ENCODE results near the gene FRAT1.
"Not testable (repeated sequence)": the region's sequence is repeated elsewhere in the genome, so short reads cannot be mapped to it uniquely, and the experiment has no call there.

Gene FRAT1, protein sequence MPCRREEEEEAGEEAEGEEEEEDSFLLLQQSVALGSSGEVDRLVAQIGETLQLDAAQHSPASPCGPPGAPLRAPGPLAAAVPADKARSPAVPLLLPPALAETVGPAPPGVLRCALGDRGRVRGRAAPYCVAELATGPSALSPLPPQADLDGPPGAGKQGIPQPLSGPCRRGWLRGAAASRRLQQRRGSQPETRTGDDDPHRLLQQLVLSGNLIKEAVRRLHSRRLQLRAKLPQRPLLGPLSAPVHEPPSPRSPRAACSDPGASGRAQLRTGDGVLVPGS

DNA sequence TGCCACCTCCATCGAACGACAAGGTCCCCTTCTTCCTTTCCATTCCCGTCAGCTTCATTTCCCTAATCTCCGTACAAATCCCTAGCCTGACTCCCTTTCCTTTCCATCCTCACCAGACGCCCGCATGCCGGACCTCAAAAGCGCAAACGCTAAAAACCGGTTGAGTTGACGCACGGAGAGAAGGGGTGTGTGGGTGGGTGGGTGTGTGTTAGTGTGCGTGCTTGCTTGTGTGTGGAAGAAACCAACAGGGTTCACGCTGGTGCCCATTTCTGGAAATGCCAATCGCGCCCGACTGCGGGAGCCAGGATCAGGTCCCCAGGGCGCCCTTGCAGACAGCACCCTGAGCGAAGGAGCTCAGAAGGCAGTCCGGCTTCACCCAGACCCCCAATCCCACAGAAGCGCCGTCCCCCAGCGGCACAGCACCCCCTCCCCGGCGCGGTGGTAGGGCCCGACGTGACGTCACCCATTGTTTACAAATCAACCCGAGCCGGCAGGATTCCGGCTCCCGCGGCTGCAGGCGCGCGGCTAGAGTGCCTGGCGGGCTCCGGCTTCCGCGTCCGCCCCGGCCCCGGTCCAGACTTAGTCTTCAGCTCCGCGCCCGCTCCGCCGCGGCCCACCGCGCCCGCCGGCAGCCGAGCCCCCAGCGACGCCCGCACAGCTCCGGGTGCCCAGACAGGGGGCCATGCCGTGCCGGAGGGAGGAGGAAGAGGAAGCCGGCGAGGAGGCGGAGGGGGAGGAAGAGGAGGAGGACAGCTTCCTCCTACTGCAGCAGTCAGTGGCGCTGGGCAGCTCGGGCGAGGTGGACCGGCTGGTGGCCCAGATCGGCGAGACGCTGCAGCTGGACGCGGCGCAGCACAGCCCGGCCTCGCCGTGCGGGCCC is at the start of gene FRAT1:
TSS of gene FRAT1 (plus strand) at position 500 of the 880 bp plus-strand sequence. CDS start at position 683, 183 bp downstream.
- peak; percentile 93 for DNase-seq

DNA sequence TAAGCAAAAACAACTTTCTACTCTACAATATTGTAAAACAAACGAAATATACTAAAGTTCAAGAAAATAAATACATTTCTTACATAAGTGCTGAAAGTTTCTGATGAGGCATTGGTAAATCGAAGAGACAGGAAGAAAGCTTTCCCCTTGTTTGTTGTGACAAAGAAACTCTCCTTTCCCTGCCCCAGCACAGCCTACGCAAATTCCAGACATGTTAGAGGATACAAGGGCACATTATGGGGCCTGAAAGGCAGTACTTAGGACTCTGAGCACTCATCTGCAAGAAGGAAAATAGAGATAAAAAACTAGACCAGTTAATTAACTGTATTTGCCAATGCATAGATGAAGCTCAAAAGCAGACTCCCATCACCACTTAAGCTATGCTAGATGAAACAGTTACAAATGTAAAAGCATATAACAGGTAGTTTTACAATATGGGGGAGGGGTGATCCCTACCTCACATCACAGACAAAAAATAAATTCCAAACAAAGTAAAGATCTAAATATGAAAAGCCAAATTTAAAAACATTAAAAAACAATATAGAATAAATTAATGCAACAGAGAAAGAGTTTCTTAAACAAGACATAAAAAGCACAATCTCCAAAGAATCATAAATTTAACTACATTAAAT is 48.4 kb upstream of the FRAT1 start:
- no peak for DNase-seq

DNA sequence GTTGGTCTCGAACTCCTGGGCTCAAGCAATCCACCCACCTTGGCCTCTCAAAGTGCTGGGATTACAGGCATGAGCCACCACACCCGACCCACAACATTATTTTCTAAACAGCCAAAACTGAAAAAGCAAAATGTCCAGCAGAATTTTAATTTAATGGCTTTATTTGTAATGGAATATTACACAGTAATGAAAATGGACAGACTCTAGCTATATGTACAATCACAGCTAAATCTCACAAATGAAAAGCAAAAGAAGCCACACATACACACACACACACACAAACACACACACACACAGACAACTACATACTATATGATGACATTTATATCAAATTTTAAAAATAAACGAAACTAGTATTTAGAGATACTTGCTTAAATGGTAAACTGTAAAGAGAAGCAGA is 45.4 kb upstream of the FRAT1 start:
- no peak for DNase-seq

DNA sequence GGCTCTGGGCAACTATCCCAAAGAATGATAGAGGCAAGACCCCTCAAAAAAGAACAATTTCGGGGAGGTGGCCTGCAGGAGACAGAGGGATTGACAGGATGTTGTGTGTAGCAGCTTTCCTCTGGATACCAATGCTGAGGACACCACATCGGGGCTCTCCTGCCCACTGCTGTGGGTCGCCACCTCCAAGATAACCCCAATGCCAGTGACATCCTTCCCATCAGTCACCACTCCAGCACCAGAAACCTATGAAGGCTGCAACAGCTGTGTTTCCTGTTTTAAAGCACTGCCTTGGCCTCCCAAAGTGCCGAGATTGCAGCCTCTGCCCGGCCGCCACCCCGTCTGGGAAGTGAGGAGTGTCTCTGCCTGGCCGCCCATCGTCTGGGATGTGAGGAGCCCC is 44.2 kb upstream of the FRAT1 start:
- DNase-seq, result peak; percentile 26

DNA sequence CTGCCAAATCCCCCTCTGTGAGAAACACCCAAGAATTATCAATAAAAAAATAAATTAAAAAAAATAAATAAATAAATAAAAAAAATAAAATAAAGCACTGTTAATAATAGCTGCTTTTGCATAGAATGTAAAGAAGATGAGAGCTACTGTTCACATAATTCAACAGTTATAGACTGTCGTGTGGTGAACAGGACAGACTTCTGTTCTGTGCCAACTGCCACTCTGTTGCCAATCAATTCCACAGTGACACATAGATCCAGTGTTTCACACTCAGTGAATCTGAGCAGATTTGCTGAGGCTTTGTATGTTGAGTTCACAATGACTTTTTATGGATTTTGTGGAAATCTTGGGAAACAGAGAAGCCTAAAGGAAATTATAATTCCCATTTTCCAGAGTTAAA is 41.5 kb upstream of the FRAT1 start:
- DNase-seq, result no peak

DNA sequence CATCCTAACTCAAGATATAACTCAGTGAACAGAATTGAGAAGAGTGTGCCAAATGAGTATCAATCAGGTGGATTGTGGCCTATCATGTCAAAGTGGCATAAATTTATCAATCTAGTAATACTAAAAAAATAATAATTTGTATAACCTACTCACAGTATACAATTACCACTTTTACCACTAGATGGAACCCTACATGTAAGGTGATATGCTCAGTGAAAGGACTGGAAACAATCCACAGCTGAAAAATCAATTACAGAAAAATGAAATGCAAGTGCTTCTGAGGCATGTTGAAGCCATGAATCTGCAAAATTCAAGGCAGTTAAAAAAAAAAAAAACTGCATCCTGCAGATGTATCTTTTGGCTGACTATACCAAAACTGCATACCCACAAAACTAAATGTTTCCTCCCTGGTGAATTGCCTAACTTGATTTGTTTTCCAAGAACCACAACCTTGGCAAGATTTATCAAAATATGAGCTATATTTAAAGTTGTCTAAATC is 40.5 kb upstream of the FRAT1 start:
- DNase-seq, result peak; percentile 86

DNA sequence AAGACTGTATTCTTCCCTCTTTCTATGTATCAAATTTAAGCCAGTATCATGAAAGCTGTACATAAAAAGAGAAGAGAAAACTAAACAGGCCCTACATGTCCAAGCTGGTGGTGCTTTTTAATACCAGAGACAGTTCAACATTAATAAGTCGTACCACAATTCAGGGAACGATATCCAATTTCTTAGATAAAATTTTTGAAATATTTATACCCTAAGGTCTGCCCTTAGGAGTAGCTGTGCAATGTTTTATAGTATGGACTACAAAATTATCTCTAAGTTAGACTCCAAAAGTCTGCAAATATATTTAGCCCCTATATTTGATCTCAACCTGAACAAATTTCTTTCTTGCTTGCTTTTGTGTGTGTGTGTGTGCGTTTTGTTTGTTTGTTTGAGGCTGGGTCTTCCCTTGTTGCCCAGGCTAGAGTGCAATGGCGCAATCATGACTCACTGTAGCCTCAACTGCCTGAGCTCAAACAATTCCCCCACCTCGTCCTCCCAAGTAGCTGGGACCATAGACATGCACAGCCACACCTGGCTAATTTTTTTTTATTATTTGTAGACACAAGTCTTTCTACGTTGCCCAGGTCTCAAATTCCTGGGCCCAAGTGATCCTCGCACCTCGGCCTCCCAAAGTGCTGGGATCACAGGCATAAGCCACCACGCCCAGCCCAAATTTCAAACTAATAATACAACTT is 39.8 kb upstream of the FRAT1 start:
- no peak for DNase-seq

DNA sequence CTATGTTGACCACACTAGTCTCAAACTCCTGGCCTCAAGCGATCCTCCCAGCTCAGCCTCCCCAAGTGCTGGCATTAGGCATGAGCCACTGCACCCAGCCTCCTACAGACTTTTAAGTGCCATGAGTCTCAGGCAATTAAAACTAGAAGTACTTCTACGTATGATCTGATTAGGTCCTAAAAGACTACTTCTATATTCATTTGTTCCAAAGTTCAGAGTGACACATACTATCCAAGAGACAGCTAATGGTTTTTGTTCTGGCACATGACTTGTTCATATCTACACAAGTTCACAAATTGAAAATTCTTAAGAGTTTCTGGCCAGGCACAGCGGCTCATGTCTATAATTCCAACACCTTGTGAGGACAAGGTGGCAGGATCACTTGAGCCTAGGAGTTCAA is 38.3 kb upstream of the FRAT1 start:
- DNase-seq, result no peak

DNA sequence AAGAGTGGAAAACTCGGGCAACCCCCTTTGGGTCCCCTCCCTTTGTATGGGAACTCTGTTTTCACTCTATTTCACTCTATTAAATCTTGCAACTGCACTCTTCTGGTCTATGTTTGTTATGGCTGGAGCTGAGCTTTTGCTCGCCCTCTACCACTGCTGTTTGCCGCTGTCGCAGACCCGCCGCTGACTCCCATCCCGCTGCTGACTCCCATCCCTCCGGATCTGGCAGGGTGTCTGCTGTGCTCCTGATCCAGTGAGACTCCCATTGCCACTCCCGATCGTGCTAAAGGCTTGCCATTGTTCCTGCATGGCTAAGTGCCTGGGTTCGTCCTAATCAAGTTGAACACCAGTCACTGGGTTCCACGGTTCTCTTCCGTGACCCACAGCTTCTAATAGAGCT is 29.0 kb upstream of the FRAT1 start:
- not testable (repeated sequence) for DNase-seq

DNA sequence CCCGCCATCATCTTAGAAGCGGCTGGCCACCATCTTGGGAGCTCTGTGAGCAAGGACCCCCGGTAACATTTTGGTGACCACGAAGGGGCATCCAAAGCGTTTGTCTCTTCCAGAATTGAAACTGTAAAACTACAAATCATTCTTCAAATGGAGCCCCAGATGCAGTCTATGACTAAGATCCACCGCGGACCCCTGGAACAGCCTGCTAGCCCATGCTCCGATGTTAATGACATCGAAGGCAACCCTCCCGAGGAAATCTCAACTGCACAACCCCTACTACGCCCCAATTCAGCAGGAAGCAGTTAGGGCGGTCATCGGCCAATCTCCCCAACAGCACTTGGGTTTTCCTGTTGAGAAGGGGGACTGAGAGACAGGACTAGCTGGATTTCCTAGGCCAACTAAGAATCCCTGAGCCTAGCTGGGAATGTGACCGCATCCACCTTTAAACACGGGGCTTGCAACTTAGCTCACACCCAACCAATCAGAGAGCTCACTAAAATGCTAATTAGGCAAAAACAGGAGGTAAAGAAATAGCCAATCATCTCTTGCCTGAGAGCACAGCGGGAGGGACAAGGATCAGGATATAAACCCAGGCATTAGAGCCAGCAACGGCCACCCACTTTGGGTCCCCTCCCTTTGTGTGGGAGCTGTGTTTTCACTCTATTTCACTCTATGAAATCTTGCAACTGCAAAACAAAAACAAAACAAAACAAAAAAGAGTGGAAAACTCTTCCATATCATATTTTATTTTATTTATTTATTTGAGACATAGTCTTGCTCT is 28.3 kb upstream of the FRAT1 start:
- DNase-seq, result not testable (repeated sequence)

DNA sequence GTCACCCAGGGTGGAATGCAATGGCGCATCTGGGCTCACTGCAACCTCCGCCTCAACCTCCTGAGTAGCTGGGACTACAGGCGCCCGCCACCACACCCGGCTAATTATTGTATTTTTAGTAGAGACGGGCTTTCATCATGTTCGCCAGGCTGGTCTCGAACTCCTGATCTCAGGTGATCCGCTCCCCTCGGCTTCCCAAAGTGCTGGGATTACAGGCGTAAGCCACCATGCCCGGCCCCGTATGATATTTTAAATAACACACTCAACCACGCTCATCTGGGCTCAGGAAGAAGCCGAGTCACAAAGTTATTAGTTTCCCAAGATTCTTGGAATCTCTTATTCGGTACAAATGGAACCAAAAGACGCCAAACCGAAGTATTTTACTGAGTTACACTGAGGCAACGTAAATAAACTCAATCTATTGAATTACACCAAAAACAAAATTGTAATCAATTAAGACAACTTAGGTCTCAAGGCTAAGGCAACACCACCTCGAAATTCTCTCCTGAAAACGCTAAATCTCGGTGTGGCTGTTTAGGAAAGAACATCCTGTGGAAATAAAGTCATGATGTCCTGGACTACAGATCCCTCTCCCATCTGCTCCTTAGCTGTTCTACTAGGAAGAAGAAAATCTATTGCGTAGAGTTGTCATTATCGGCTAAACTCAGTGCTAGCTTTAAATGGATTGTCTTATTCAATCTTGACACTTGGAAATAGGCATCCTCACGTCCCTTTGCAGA is 27.5 kb upstream of the FRAT1 start:
- DNase-seq, result no peak

DNA sequence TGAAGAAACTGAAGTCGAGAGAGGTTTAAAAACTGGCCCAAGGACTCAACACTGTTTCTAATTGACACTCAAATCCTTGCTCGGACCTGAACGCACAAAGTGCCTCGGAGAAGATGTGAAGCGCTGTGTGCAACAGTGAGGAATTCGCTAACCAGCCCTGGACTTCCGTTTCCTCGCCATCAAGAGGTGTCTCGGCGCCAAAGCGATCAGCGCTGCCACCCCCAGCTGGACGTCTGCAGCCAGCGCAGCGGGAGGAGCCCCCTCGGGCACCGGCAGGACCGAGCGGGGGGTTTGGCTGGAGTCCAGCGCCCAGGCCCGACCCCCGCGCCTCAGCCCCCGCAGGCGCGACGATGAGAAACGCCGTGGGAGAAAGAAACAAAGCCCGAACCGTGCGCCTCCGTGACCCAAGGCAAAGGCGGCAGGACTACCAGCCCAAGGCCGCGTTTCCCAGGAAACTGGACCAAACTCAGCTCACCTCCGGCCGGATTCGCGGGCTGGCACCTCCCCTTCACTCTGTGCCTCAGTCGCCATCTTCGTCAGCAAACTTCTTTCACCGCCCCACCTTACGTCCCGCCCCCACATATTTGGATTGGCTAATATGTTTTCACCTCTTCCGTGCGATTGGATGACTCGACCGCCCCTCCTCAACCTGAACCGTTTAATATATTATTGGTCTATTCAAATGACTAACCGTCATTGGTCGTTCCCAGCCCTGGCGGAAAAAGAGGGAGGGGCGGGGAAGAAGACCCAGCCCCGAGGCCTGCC is 26.8 kb upstream of the FRAT1 start, which contains the start of gene ARHGAP19:
TSS of gene ARHGAP19 (minus strand) at position 541 of the 765 bp plus-strand sequence. CDS start at position 531, 10 bp downstream.
- peak; percentile 100 for DNase-seq

DNA sequence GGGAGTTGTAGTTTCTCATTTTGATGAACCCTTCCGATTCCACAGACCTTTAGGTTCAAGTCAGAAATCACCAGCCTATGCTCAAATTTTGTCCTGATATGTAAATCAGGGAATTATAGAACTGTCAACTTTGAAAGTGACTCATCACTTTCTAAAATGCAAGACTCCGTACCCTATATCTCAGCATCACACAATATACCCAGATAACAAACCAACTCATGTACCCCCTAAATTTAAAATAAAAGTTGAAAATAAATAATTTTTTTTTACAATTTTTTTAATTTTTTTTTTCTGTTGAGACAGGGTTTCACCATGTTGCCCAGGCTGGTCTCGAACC is 26.2 kb upstream of the FRAT1 start:
- no peak for DNase-seq

DNA sequence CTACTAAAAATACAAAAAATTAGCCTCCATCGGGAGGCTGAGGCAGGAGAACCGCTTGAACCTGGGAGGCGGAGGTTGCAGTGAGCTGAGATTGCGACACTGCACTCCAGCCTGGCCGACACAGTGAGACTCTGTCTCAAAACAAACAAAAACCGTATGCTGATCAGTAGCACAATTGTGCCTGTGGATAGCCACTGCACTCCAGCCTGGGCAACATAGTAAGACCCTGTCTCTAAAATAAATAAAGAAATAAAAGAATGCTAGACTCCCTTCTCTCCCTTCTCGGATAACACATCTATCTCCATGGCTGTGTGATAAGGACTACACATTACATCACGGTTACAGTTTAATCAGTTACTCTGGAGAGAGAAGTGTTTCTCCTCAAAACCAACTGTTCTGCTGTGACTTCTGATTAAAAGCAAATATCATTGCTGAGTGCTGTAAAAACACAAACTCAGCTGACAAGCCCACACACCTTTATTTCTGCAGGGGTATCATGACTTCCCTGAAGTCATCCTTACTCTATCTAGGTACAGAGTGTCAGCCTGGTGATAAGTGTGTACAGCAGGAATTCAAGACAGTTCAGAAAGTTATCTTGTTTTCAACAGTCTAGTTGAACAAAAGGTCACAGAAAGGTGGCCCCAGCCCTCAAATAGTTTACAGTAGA is 21.4 kb upstream of the FRAT1 start:
- DNase-seq, result peak; percentile 64

DNA sequence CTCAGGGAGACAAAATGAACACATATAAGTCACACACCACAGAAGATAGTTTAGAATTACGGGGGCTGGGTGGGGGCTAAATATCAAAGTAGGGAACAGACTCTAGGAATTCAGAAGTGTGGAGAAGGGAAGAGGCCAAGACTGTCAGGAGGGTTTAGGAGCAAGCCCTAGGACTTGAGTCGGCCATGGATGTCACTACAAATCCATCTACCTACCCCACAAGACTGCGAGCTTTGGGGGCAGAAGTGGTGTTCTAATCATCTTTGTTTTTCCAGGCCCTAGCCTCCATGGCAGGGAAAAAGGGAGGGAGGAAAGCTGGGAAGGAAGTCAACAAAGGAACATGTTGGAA is 20.9 kb upstream of the FRAT1 start:
- no peak for DNase-seq

DNA sequence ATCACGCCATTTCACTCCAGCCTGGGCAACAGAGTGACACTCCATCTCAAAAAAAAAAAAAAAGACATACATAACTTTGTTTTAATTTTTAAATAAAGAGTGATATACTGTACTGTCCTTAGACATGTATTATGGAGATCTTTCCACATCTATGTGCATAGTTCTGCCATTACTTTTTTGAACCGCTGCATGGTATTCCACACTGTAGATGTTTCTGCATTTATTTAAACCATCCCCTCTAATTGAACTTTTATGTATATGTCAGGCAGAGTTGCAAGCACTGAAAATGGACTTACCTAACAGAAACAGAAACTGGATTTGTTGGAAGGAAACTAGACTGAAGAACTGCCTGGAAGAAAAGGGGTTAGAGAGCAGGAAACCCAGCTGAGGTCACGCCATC is 18.1 kb upstream of the FRAT1 start:
- no peak for DNase-seq

DNA sequence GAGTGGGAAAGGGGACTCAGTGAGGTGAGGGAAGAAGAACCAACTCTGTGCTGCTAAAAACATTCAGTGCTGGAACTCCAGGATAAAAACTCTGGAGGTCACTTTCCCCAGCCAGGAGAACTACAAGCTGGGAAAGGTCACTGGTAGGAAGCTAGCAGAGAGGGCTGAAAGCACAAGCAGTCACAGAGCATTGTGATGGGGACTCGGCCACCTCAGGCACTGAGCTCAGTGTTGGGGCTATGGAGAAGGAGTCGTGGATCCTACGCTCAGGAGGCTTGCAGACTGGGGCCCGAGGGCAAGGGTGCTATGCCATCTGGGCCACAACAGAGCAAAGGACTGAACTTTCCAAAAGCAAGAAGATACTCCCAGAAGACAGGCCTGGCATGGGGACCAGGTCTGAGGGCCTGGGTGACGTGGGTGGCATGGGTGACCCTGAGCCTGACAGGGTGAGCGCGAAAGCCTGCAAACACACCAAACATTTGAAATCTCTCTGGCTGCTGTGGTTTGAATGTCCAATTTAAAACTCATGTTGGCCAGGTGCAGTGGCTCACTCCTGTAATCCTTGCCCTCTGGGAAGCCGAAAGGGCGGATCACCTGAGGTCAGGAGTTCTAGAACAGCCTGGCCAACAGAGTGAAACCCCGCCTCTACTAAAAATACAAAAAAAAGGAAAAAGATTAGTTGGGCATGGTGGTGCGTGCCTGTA is 16.8 kb upstream of the FRAT1 start:
- DNase-seq, result no peak

DNA sequence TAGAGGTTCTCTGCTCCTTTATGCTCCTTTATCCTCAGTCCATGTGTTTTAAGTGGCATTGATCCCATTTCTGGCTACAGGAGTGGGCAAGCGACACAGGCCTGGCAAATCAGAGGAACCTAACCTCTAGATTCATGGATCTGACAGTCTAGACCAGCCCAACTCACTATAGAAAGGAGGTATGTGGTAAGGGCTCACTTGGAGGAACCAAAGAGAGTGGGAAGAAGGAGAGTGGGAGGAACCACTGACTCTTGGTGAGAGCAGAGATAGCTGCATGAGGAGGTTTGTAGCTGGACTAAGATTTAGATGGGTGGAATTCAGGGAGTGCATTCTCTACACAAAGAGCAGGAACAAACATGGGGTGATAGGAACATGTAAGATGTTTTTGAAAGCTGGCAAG is 11.6 kb upstream of the FRAT1 start:
- no peak for DNase-seq
